Endothelial cell of umbilical vein (primary cell): Measurements from ENCODE around the gene CAMSAP1. TPM values are rescaled to one million over a fixed set of nuclear protein-coding genes. Genes with fewer than 3 reads are reported as not detected.

Experiments
- BruUV-seq: library from RNA; stranded (reverse); fragments of 400-500 nt; replicated peaks from 2 replicates; lab custom pipeline; 2021; lab: Mats Ljungman, UMichigan
- CTCF ChIA-PET: fragments of 300-600, 350-600 bp; sonication (Branson Sonifier 250); formaldehyde crosslinking; loops from one replicate; lab custom pipeline; 2021; ENCODE audit warnings: antibody characterized with exemption, inconsistent platforms; lab: Charles Lee
- POLR2A ChIA-PET: fragments of 300-600, 350-600 bp; sonication (Branson Sonifier 250); formaldehyde crosslinking; loops from one replicate; lab custom pipeline; 2021; ENCODE audit warnings: antibody characterized with exemption, inconsistent platforms; lab: Charles Lee
- DNase-seq: peaks from one replicate; pipeline ENCODE4 v3.0.0-alpha.2; 2011; ENCODE audit warnings: low read depth, low spot score
- FAIRE-seq: peaks from 2 replicates; lab custom pipeline; 2011; peaks lifted over from hg19 to GRCh38; lab: Jason Lieb, UNC
- H2AFZ ChIP-seq: 2 replicates; pipeline ENCODE4 v1.6.0; 2012; ENCODE audit warnings: low read depth, low read length, control low read depth, inconsistent platforms
- H3K27ac ChIP-seq: 2 replicates; pipeline ENCODE4 v1.5.1; 2011; ENCODE audit warnings: low read depth, mild to moderate bottlenecking, control low read depth, low read length, moderate library complexity; ENCODE audit not compliant: insufficient read depth
- H3K27me3 ChIP-seq, 2 experiments: 2 replicates each; pipeline versions ENCODE4 v1.6.0 to v1.6.1; 2011; ENCODE audit warnings: low read length in 2 of 2, mixed read lengths in 1 of 2; ENCODE audit not compliant: control insufficient read depth in 2 of 2, insufficient read depth in 2 of 2
- H3K36me3 ChIP-seq, 2 experiments: 2 replicates in 1 of 2; 3 replicates in 1 of 2; pipeline ENCODE4 v1.5.1; 2011; ENCODE audit warnings: low read length in 2 of 2, mild to moderate bottlenecking in 1 of 2, moderate library complexity in 1 of 2; ENCODE audit not compliant: control insufficient read depth in 2 of 2, insufficient read depth in 2 of 2; ENCODE audit errors: extremely low read depth in 1 of 2
- H3K4me1 ChIP-seq: 3 replicates; pipeline ENCODE4 v1.5.1; 2011; ENCODE audit warnings: mild to moderate bottlenecking, low read length; ENCODE audit not compliant: control insufficient read depth, insufficient read depth; ENCODE audit errors: extremely low read depth
- H3K4me2 ChIP-seq: 2 replicates; pipeline ENCODE4 v1.6.1; 2011; ENCODE audit warnings: low read length, control low read depth, mixed read lengths; ENCODE audit not compliant: insufficient read depth
- H3K4me3 ChIP-seq, 3 experiments: fragments of 200-600 bp in 1 of 3; sonication (generic), shearing (Covaris generic) in 1 of 3; replicated peaks in 1 of 3; 2 replicates each; pipeline ENCODE4 v1.5.1; 2011 to 2016; ENCODE audit warnings: control low read depth in 3 of 3, low read length in 3 of 3, mild to moderate bottlenecking in 2 of 3, inconsistent platforms in 1 of 3, low read depth in 1 of 3, moderate library complexity in 1 of 3; ENCODE audit not compliant: insufficient read depth in 1 of 3
- H3K79me2 ChIP-seq: 2 replicates; pipeline ENCODE4 v1.6.0; 2012; ENCODE audit warnings: low read length, inconsistent platforms; ENCODE audit not compliant: control insufficient read depth, insufficient read depth
- H3K9ac ChIP-seq: replicated peaks from 2 replicates; pipeline ENCODE3; 2011; ENCODE audit warnings: low read length, control low read depth; ENCODE audit not compliant: insufficient read depth; ENCODE audit errors: extremely low read depth
- H3K9me1 ChIP-seq: replicated peaks from 3 replicates; pipeline ENCODE4 v1.6.0; 2011; ENCODE audit warnings: mild to moderate bottlenecking, low read length; ENCODE audit not compliant: control insufficient read depth, insufficient read depth; ENCODE audit errors: extremely low read depth
- H3K9me3 ChIP-seq: replicated peaks from 2 replicates; pipeline ENCODE4 v1.5.1; 2012; ENCODE audit warnings: low read length, inconsistent platforms; ENCODE audit not compliant: control insufficient read depth, insufficient read depth
- H4K20me1 ChIP-seq: replicated peaks from 2 replicates; pipeline ENCODE3; 2011; ENCODE audit warnings: mild to moderate bottlenecking, low read length; ENCODE audit not compliant: control insufficient read depth, insufficient read depth; ENCODE audit errors: extremely low read depth
- CTCF ChIP-seq, 2 donors: IDR thresholded peaks; 1 replicate in 1 of 2; 2 replicates in 1 of 2; pipeline ENCODE4 v1.5.1; 2011; ENCODE audit warnings: low read length in 2 of 2, mild to moderate bottlenecking in 2 of 2, moderate library complexity in 2 of 2, control low read depth in 1 of 2, inconsistent platforms in 1 of 2, low read depth in 1 of 2; ENCODE audit not compliant: insufficient read depth in 1 of 2; ENCODE audit errors: extremely low read depth in 1 of 2
- EZH2 ChIP-seq: IDR thresholded peaks from 2 replicates; pipeline ENCODE4 v1.6.1; 2012; ENCODE audit warnings: borderline replicate concordance, low read depth, mild to moderate bottlenecking, moderate library complexity, low read length, inconsistent platforms; ENCODE audit not compliant: severe bottlenecking
- FOS ChIP-seq: IDR thresholded peaks from 2 replicates; pipeline ENCODE4 v1.6.1; 2011; ENCODE audit warnings: mild to moderate bottlenecking, low read length, moderate library complexity, borderline replicate concordance; ENCODE audit not compliant: insufficient read depth
- GATA2 ChIP-seq: IDR thresholded peaks from 2 replicates; pipeline ENCODE4 v1.7.0; 2011; ENCODE audit warnings: low read depth, mild to moderate bottlenecking, moderate library complexity, mixed read lengths, low read length; ENCODE audit not compliant: insufficient read length, insufficient read depth
- JUN ChIP-seq: IDR thresholded peaks from 2 replicates; pipeline ENCODE4 v1.6.1; 2011; ENCODE audit warnings: borderline replicate concordance, low read depth; ENCODE audit not compliant: insufficient read length, insufficient read depth
- MAX ChIP-seq: IDR thresholded peaks from 2 replicates; pipeline ENCODE4 v1.6.1; 2011; ENCODE audit not compliant: insufficient read depth, insufficient read length
- MYC ChIP-seq: IDR thresholded peaks from one replicate; pipeline ENCODE4 v1.6.1; 2011; ENCODE audit warnings: mild to moderate bottlenecking, low read depth, low read length
- POLR2A ChIP-seq: IDR thresholded peaks from 2 replicates; pipeline ENCODE4 v1.6.1; 2012; ENCODE audit warnings: low read depth, mild to moderate bottlenecking, control low read depth, low read length
- POLR2AphosphoS5 ChIP-seq: IDR thresholded peaks from 2 replicates; pipeline ENCODE4 v1.6.1; 2012; ENCODE audit warnings: low read depth, mild to moderate bottlenecking, control low read depth, low read length, moderate library complexity; ENCODE audit not compliant: insufficient read depth
- dilution Hi-C: fragments of 300-500 bp; cut with MboI; formaldehyde crosslinking; loops from one replicate; pipeline ENCODE4 v1.15.0; 2019; ENCODE audit warnings: low sequenced_read_pairs; ENCODE audit not compliant: extremely low pct_ligation_motif_present
- intact Hi-C: fragments of 100-400 bp; cut with micrococcal nuclease; formaldehyde crosslinking; loops from one replicate; pipeline ENCODE4 v1.10.0; 2022
- polyA plus RNA-seq, 4 experiments: library from polyadenylated mRNA; depleted of rRNA in 3 of 4; stranded (reverse) in 3 of 4; unstranded in 1 of 4; fragments of >200 nt; gene quantifications; 2 replicates each; pipeline versions ENCODE4 v1.2.1 to v1.2.3, GENCODE V29; 2011 to 2012; ENCODE audit warnings: missing spikeins in 1 of 4
- total RNA-seq: library from RNA; stranded (reverse); gene quantifications from 2 replicates; pipeline ENCODE4 v1.2.3, GENCODE V29; 2021

The CAMSAP1 gene
- total and polyA plus RNA-seq, 2 donors (not counting 3 experiments of a cell fraction or from before 2014, with no cell fraction given) = 8.1 to 25.5 TPM

GRCh38 chr9:135879237-135879601 is 28.1 kb downstream of the CAMSAP1 start:
- FAIRE-seq (no peak), DNase-seq (no peak)
- peaks cover 85% of the 10 kb centered on the region for H3K79me2 ChIP-seq
- peaks cover 2% of the 10 kb centered on the region for H4K20me1 ChIP-seq
- no peak overlapping the region for H3K27ac ChIP-seq
- H3K9ac ChIP-seq = no peak overlapping the region
- no TSS peak for BruUV-seq
- ChIA-PET CTCF (no interaction called here), POLR2A (no interaction called here)
- intact Hi-C loops (no loop called here), dilution Hi-C loops (no loop called here)
- no peaks in the 10 kb centered on the region for H3K4me1 ChIP-seq
- H3K36me3 ChIP-seq = peaks cover 0 to 7% of the 10 kb centered on the region in 2 experiments
- no peak for TF ChIP-seq MAX
- TF ChIP-seq CTCF (IDR thresholded peaks at IDR 0.05; ENCODE audit: extremely low read depth in 1 of 2, insufficient read depth in 1 of 2, low read depth in 1 of 2, low read length in 2 of 2) = no peak
- TF ChIP-seq FOS = no peak
- TF ChIP-seq EZH2 = no peak
- no peak for TF ChIP-seq JUN
- TF ChIP-seq POLR2AphosphoS5 = no peak
- no peak for TF ChIP-seq GATA2
- TF ChIP-seq MYC = no peak
- TF ChIP-seq POLR2A = no peak
- H3K4me2 ChIP-seq = no peak overlapping the region
- no peak overlapping the region for H2AFZ ChIP-seq
- no peaks in the 10 kb centered on the region for H3K9me1 ChIP-seq
- H3K9me3 ChIP-seq = no peaks in the 10 kb centered on the region
- H3K4me3 ChIP-seq = no peak overlapping the region
- no peaks in the 10 kb centered on the region for H3K27me3 ChIP-seq
